HCT116 (cell line): ENCODE results near the gene MACF1. TPM values are rescaled to one million over a fixed set of nuclear protein-coding genes. Genes with fewer than 3 reads are reported as not detected.

Experiments
- CEBPB ChIP-seq: IDR thresholded peaks from 2 replicates; pipeline ENCODE4 v1.6.1; 2012; ENCODE audit warnings: low read depth
- CTCF ChIP-seq, 3 experiments: fragments of 200-600 bp in 1 of 3; sonication (generic) in 1 of 3; IDR thresholded peaks in 2 of 3; conservative IDR thresholded peaks in 1 of 3; 2 replicates each; pipeline ENCODE4 v1.5.1; 2012 to 2017; ENCODE audit warnings: low read depth in 2 of 3, low read length in 2 of 3, antibody characterized with exemption in 1 of 3, borderline replicate concordance in 1 of 3, control low read depth in 1 of 3, mild to moderate bottlenecking in 1 of 3, mixed read lengths in 1 of 3, mixed run types in 1 of 3, moderate library complexity in 1 of 3; ENCODE audit not compliant: insufficient read depth in 1 of 3
- REST ChIP-seq: IDR thresholded peaks from 2 replicates; pipeline ENCODE4 v1.6.1; 2012; ENCODE audit warnings: low read depth
- total RNA-seq: library from RNA; stranded (reverse); gene quantifications from one replicate; pipeline ENCODE4 v1.2.1, GENCODE V29; 2021; ENCODE audit not compliant: unreplicated experiment

The MACF1 gene
- total RNA-seq, 1 experiment from 2014 or later: 146 TPM

GRCh38 chr1:39170731-39171667 is 33.5 kb upstream of the MACF1 start (continued):
- no peak for TF ChIP-seq REST
- no peak for TF ChIP-seq CTCF (IDR thresholded peaks at IDR 0.05 in 2 of 3, conservative IDR thresholded peaks at IDR 0.05 in 1 of 3; ENCODE audit: borderline replicate concordance in 1 of 3, insufficient read depth in 1 of 3, low read depth in 2 of 3, low read length in 2 of 3)
- TF ChIP-seq CEBPB: no peak
